GM12874 (cell line): ENCODE results near the gene IQGAP1.

Experiments
- TF ChIP-seq, protein P1 (sequence below): IDR thresholded peaks from 2 replicates; pipeline ENCODE4 v1.5.1; 2011; ENCODE audit warnings: low read depth, mild to moderate bottlenecking, control low read depth, low read length, moderate library complexity; ENCODE audit not compliant: insufficient read depth

Gene IQGAP1

DNA sequence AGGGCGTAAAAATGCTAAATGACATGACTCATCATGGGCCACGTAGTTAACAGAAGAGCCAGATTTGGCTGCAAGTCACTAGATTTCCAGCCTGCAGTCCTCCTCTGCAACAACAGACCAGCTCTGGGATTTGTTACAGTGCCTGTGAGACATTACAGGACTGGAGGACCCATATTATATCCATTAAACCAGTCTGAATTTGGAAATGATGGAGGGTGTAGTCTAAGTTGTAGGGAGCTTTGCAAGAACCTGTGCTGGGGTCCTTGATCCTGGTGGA lies 25.2 kb upstream of the IQGAP1 start:
- TF ChIP-seq, protein P1, sequence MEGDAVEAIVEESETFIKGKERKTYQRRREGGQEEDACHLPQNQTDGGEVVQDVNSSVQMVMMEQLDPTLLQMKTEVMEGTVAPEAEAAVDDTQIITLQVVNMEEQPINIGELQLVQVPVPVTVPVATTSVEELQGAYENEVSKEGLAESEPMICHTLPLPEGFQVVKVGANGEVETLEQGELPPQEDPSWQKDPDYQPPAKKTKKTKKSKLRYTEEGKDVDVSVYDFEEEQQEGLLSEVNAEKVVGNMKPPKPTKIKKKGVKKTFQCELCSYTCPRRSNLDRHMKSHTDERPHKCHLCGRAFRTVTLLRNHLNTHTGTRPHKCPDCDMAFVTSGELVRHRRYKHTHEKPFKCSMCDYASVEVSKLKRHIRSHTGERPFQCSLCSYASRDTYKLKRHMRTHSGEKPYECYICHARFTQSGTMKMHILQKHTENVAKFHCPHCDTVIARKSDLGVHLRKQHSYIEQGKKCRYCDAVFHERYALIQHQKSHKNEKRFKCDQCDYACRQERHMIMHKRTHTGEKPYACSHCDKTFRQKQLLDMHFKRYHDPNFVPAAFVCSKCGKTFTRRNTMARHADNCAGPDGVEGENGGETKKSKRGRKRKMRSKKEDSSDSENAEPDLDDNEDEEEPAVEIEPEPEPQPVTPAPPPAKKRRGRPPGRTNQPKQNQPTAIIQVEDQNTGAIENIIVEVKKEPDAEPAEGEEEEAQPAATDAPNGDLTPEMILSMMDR = no peak

GRCh38 chr15:90364251-90364650 lies 23.8 kb upstream of the IQGAP1 start:
- TF ChIP-seq, protein P1 = no peak

DNA sequence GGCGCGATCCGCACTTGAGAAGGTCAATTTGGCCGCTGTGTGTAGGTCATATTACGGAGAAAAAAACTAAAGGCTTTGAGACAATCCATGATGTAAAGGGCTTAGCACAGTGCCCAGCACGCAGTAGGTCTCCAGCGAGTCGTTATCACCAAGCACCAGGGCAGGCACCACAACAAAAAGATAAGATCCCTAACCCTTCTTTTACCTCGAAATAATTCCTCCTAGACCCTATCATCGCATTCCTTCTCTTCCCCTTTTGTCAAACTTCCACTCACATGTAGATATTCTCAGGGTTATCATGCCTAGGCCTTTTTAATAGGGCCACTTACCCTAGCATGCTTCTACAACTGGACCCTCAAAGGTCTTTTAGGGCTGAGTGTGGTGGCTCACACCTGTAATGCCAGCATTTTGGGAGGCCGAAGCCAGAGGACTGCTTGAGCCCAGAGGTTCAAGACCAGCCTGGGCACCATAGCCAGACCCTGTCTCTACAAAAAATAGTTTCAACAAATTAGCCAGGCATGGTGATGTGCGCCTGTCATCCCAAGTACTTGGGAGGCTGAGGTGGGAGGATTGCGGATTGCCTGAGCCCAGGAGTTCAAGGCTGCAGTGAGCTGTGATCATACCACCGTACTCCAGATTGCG lies 22.5 kb upstream of the IQGAP1 start:
- TF ChIP-seq, protein P1 = no peak

- TF ChIP-seq, protein P1 = no peak
Observed at GRCh38 chr15:90367576-90367975, 20.5 kb upstream of the IQGAP1 start.

DNA sequence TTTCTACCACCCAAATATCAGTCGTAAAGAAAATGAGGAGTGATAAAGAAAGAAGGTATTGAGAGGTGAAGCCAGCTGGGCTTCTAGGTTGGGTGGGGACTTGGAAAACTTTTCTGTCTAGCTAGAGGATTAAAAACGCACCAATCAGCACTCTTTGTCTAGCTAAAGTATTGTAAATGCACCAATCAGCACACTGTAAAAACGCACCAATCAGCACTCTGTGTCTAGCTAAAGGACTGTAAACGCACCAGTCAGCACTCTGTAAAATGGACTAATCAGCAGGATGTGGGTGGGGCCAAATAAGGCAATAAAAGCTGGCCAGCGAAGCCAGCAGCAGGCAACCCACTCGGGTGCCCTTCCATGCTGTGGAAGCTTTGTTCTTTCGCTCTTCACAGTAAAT lies 13.0 kb upstream of the IQGAP1 start:
- TF ChIP-seq, protein P1 = no peak

- TF ChIP-seq, protein P1 = no peak
Observed at GRCh38 chr15:90376789-90377188, 11.3 kb upstream of the IQGAP1 start.

GRCh38 chr15:90379263-90379662 lies 8.8 kb upstream of the IQGAP1 start:
- TF ChIP-seq, protein P1 = no peak
